DOHH2 (cell line): Measurements from ENCODE around the gene TOR2A.

Experiments
- H3F3A ChIP-seq: fragments of 200-600 bp; sonication (generic), shearing (Covaris generic); 2 replicates; pipeline ENCODE4 v1.6.0; 2016; ENCODE audit warnings: antibody characterized with exemption, mild to moderate bottlenecking; ENCODE audit not compliant: control insufficient read depth, insufficient read depth
- H3K27ac ChIP-seq: fragments of 200-600 bp; sonication (generic); 2 replicates; pipeline ENCODE4 v1.5.1; 2014; ENCODE audit warnings: low read depth, mild to moderate bottlenecking, low read length, moderate library complexity
- H3K27me3 ChIP-seq: fragments of 200-600 bp; sonication (generic); 2 replicates; pipeline ENCODE4 v1.6.1; 2014; ENCODE audit warnings: mild to moderate bottlenecking, low read length, mixed read lengths; ENCODE audit not compliant: control insufficient read depth
- H3K36me3 ChIP-seq: fragments of 200-600 bp; sonication (generic); 2 replicates; pipeline ENCODE4 v1.6.1; 2014; ENCODE audit warnings: mild to moderate bottlenecking, low read length, moderate library complexity, mixed read lengths; ENCODE audit not compliant: control insufficient read depth
- H3K4me1 ChIP-seq: fragments of 200-600 bp; sonication (generic); 2 replicates; pipeline ENCODE4 v1.6.1; 2014; ENCODE audit warnings: mild to moderate bottlenecking, low read length, mixed read lengths; ENCODE audit not compliant: control insufficient read depth
- H3K4me2 ChIP-seq: fragments of 200-600 bp; sonication (generic); 2 replicates; pipeline ENCODE4 v1.6.0; 2014; ENCODE audit warnings: mild to moderate bottlenecking, low read length, moderate library complexity
- H3K4me3 ChIP-seq: fragments of 200-600 bp; sonication (generic); 2 replicates; pipeline ENCODE4 v1.5.1; 2014; ENCODE audit warnings: mild to moderate bottlenecking, low read length, mixed read lengths
- H3K79me2 ChIP-seq: fragments of 200-600 bp; sonication (generic); 2 replicates; pipeline ENCODE4 v1.6.1; 2014; ENCODE audit warnings: mild to moderate bottlenecking, low read length, mixed read lengths; ENCODE audit not compliant: control insufficient read depth
- H3K9me2 ChIP-seq: fragments of 200-600 bp; sonication (generic); replicated peaks from 2 replicates; pipeline ENCODE4 v1.6.1; 2014; ENCODE audit warnings: mild to moderate bottlenecking, low read length, mixed read lengths; ENCODE audit not compliant: control insufficient read depth
- H3K9me3 ChIP-seq: fragments of 200-600 bp; sonication (generic); 2 replicates; pipeline ENCODE4 v1.6.1; 2014; ENCODE audit warnings: antibody characterized with exemption, low read length, mixed read lengths; ENCODE audit not compliant: control insufficient read depth, insufficient read depth
- H4K20me1 ChIP-seq: fragments of 200-600 bp; sonication (generic); 2 replicates; pipeline ENCODE4 v1.6.0; 2014; ENCODE audit warnings: low read depth, mild to moderate bottlenecking, antibody characterized with exemption, low read length, moderate library complexity; ENCODE audit not compliant: control insufficient read depth, insufficient read depth
- EZH2phosphoT487 ChIP-seq: fragments of 200-600 bp; sonication (generic); IDR thresholded peaks from 2 replicates; pipeline ENCODE4 v1.6.1; 2017; ENCODE audit warnings: borderline replicate concordance, mild to moderate bottlenecking, antibody characterized with exemption, low read length, moderate library complexity, mixed read lengths
- TF ChIP-seq, protein P1 (sequence below): fragments of 200-600 bp; sonication (generic); IDR thresholded peaks from one replicate; pipeline ENCODE4 v1.5.1; 2014; ENCODE audit warnings: antibody characterized with exemption, mild to moderate bottlenecking, low read depth, low read length; ENCODE audit not compliant: poor library complexity, severe bottlenecking

Gene TOR2A

DNA sequence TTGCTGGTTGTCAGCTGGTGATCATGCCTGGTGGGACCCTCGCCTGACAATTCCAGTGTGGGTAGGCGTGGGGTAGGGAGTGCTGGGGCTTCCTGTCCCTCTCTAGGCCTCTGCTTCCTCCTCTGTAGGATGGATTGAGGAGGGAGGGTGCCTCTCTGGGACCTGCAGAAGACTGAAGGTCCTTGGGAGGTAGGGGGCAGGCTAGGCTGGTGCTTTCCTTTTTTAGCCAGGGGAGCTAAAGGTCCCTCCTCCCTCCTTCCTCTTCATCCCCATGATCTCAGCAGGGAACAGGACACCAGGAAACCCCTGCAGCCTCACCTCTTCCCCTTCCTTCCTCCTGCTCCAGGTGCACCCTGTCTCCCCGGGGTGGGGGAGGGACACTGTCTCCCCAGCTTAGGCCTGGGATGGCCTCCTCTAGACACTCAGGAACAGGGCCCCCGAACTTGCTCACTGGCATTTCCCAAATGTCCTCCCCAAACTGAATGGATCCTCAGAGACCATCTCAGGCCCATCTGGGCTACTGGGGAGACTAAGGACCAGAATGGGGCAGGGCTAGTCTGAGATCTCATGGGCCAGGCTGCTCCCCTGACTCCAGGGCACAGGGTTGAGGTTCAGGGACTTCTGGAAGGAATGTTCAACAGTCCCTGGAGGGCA lies 35.0 kb upstream of the TOR2A start:
- H3K4me1 ChIP-seq = peaks cover 39% of the 10 kb centered on the region
- peak overlapping the region; percentile 90 for H3K4me2 ChIP-seq
- H4K20me1 ChIP-seq = peaks cover 8% of the 10 kb centered on the region; the same call in 1 of the 2 replicates
- H3K9me2 ChIP-seq = no peaks in the 10 kb centered on the region
- H3K36me3 ChIP-seq = peaks cover 50% of the 10 kb centered on the region
- H3K79me2 ChIP-seq = peaks cover 12% of the 10 kb centered on the region
- peaks cover 5% of the 10 kb centered on the region for H3F3A ChIP-seq
- peak overlapping the region; percentile 75 for H3K4me3 ChIP-seq
- H3K27me3 ChIP-seq = no peaks in the 10 kb centered on the region
- TF ChIP-seq, protein P1, sequence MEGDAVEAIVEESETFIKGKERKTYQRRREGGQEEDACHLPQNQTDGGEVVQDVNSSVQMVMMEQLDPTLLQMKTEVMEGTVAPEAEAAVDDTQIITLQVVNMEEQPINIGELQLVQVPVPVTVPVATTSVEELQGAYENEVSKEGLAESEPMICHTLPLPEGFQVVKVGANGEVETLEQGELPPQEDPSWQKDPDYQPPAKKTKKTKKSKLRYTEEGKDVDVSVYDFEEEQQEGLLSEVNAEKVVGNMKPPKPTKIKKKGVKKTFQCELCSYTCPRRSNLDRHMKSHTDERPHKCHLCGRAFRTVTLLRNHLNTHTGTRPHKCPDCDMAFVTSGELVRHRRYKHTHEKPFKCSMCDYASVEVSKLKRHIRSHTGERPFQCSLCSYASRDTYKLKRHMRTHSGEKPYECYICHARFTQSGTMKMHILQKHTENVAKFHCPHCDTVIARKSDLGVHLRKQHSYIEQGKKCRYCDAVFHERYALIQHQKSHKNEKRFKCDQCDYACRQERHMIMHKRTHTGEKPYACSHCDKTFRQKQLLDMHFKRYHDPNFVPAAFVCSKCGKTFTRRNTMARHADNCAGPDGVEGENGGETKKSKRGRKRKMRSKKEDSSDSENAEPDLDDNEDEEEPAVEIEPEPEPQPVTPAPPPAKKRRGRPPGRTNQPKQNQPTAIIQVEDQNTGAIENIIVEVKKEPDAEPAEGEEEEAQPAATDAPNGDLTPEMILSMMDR = peak; percentile 8
- TF ChIP-seq EZH2phosphoT487 = no peak
- H3K27ac ChIP-seq = no peak overlapping the region
- H3K9me3 ChIP-seq = no peaks in the 10 kb centered on the region

DNA sequence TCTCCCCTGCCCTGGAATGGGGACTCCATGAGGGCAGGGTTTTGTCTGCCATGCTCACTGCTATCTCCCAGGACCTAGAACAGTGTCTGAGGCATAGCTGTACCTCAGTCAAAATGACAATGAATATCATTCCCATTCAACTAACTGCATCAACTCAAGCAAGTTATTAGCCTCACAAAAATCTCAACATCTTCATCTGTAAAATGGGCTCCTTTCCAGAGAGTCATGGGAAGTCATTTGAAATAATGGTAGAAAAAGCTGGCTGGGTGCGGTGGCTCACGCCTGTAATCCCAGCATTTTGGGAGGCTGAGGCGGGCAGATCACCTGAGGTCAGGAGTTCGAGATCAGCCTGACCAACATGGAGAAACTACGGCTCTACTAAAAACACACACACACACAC lies 34.0 kb upstream of the TOR2A start:
- Histone ChIP-seq H3K79me2 (peaks cover 12% of the 10 kb centered on the region), H3K27ac (no peak overlapping the region), H3K36me3 (peaks cover 44% of the 10 kb centered on the region), H4K20me1 (peaks cover 8% of the 10 kb centered on the region; the same call in 1 of the 2 replicates), H3F3A (peaks cover 5% of the 10 kb centered on the region), H3K27me3 (no peaks in the 10 kb centered on the region), H3K4me2 (no peak overlapping the region), H3K9me2 (no peaks in the 10 kb centered on the region), H3K4me1 (peaks cover 39% of the 10 kb centered on the region), H3K4me3 (no peak overlapping the region), H3K9me3 (no peaks in the 10 kb centered on the region)
- TF ChIP-seq EZH2phosphoT487 = no peak
- TF ChIP-seq, protein P1 = no peak

DNA sequence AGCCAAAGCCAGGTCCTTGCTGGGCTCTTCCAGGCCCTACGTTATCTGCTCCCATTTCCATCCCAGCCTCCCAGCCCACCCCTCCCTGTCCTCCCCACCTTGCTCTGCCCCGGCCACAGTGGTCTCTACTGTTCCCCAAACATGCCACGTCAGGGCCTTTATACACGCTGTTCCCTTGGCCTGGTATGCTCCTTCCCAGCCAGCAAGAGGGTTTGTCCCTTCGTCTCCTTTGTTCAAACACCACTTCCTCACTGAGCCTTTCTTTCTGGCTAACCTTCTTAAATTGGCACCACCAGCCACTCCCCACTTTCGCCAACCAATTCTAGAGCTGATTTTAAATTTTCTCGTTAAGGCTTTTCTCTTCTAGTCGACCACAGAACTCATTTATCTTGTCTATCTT lies 33.6 kb upstream of the TOR2A start:
- H3K9me2 ChIP-seq = no peaks in the 10 kb centered on the region
- H3F3A ChIP-seq = peaks cover 5% of the 10 kb centered on the region
- H3K4me1 ChIP-seq = peaks cover 39% of the 10 kb centered on the region
- no peak overlapping the region for H3K4me2 ChIP-seq
- TF ChIP-seq EZH2phosphoT487 = no peak
- TF ChIP-seq, protein P1 = no peak
- no peaks in the 10 kb centered on the region for H3K9me3 ChIP-seq
- H3K27ac ChIP-seq = no peak overlapping the region
- peaks cover 12% of the 10 kb centered on the region for H3K79me2 ChIP-seq
- no peak overlapping the region for H3K4me3 ChIP-seq
- peaks cover 8% of the 10 kb centered on the region; the same call in 1 of the 2 replicates for H4K20me1 ChIP-seq
- H3K27me3 ChIP-seq = no peaks in the 10 kb centered on the region
- peaks cover 40% of the 10 kb centered on the region for H3K36me3 ChIP-seq
